ENCODE data around the gene TMC6. TPM values are rescaled to one million over a fixed set of nuclear protein-coding genes. Genes with fewer than 3 reads are reported as not detected.

The TMC6 gene
- total RNA-seq, 1 donor from 2014 or later = 151 TPM

- DNase-seq (ENCODE audit: low spot score) = no peak
Measured at GRCh38 chr17:78137392-78138203, 9.0 kb upstream of the TMC6 start.

- no peak for DNase-seq (ENCODE audit: low spot score)
Measured at GRCh38 chr17:78135858-78136500, 7.4 kb upstream of the TMC6 start.

DNA sequence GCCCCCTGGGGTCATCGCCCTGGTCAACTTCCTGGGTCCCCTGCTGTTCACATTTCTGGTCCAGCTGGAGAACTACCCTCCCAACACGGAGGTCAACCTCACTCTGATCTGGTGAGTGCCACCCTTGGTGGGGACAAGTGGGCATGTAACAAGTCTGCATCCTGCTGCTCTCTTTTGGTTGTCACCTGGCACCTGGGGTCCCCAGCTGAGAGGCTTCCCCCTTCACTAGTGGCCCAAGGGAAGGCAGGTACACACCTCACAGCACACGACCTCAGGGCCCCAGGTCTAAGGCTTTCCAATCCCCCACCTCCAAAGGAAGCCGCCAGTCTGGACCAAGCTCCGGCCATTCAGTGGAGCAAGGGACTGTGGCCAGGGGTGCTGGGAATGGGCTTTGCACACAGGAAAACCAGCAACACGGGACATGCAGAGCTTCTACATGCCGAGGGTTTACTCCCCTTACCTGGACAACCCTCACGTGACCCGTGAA is 6.4 kb upstream of the TMC6 start:
- no peak for DNase-seq (ENCODE audit: low spot score)

DNA sequence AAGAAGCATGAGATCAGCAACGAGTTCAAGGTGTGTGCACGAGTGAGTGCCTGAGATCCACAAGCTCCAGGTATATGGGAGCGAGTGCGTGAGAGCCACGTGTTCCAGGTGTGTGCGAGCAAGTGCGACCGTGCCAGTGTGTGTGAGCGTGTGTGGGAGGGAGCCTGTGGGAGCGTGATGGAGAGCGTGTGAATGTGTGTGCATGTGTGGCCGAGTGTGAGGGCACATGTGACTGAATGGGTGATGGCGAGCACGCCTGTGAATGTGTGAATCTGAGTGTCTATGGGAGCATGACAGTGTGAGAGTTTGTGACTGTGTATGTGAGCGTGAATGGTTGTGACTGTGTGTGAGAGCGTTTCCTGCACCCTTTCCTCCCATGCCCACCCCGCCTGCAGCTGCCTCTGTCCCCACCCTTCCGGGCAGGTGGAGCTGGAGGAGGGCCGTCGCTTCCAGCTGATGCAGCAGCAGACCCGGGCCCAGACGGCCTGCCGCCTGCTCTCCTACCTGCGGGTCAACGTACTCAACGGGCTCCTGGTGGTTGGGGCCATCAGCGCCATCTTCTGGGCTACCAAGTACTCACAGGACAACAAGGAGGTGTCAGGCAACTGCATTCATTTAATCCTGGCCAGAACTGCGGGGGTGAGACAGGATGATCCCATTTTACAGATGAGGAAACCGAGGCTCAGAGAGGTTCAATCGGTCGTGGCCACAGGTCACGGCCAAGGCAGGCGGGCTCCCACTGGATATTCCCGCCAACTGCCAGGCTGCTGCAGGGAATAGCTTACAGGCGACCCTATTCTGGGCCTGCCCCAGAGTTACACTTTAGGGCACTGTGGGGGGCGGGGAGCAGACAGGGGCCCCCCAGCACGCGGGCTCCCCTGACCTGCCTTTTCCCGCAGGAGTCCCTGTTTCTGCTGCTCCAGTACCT is 5.7 kb upstream of the TMC6 start:
- DNase-seq (ENCODE audit: low spot score) = no peak

GRCh38 chr17:78133179-78133951 is 4.8 kb upstream of the TMC6 start:
- no peak for DNase-seq (ENCODE audit: low spot score)

- DNase-seq (ENCODE audit: low spot score) = no peak
Measured at GRCh38 chr17:78132767-78133178, 4.2 kb upstream of the TMC6 start.

- DNase-seq (ENCODE audit: low spot score) = peak; percentile 80
Measured at GRCh38 chr17:78132084-78132676, 3.6 kb upstream of the TMC6 start.

GRCh38 chr17:78131172-78132083 is 2.9 kb upstream of the TMC6 start:
- no peak for DNase-seq (ENCODE audit: low spot score)

DNA sequence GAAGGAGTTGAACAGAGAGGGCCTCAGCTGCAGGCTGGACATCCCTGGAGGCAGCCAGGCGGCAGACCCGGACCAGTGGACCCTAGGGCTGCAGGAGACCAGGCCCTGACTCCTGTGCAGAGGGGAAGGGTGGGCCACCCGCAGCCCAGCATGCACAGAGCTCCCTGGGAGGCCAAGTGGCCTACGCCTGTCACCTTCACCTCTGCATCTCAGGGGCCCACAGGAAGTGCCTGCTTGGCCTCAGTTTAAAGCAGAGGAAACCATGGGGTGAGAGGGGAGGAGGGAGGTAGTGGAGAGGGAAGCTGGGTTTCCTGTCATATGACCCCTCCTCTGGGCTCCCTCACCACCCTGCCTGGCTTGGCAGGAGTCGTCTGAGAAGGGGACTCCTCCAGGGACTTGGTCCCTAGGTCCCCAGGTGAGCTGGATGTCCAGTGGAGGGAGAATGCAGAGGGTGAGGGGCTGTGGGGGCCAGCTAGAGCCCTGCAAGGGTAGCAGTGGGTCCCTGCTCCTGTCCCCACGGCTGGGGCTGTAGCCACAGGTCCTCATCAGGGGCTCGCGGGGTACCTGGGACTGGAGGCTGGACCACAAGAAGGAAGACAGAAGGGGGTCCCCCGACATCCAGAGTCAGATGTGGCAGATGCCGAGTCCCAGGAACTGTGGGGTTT is 2.0 kb upstream of the TMC6 start, which contains the start of gene TMC8:
Gene TMC8, plus strand, starts transcription at position 335 of the 665 bp plus-strand sequence. CDS start 818 bp downstream, outside the sequence.
- no peak for DNase-seq (ENCODE audit: low spot score)

GRCh38 chr17:78130090-78130436 is 1.5 kb upstream of the TMC6 start:
- DNase-seq (ENCODE audit: low spot score) = no peak

- no peak for DNase-seq (ENCODE audit: low spot score)
Measured at GRCh38 chr17:78129351-78130089, 965 bp upstream of the TMC6 start.

GRCh38 chr17:78127888-78128550 is 536 bp downstream of the TMC6 start:
- DNase-seq (ENCODE audit: low spot score) = no peak

DNA sequence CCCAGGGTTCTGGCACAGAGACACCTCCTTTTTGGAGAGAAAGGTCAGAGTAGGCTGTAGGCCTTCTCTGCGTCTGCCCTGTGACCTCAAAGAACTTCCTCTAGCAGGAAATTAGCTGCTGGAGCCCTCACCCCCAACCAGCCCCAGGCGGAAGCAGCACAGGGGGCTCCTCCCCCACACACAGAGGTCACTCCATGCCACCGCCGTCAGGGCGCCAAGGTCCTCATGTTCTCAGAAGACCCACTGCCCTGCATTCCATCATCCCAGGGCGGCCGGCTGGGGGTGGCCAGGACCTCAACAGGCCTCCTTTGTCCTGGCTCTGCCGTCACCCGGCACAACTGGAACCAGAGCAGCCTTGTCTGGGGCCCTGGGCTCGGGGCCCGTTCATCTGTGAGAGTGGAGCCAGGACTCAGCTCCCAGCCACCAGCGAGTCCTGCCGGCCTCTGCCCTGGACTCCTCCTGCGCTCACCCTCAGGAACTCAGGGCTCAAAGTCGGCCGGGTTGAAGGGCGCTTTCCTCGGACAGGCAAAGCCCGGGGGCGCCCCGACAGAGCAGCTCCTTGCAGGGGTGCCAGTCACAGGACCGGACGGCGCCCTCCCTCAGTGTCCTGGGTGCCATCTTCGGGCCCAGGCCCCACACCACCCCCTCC is 1.2 kb downstream of the TMC6 start:
- DNase-seq (ENCODE audit: low spot score) = no peak

DNA sequence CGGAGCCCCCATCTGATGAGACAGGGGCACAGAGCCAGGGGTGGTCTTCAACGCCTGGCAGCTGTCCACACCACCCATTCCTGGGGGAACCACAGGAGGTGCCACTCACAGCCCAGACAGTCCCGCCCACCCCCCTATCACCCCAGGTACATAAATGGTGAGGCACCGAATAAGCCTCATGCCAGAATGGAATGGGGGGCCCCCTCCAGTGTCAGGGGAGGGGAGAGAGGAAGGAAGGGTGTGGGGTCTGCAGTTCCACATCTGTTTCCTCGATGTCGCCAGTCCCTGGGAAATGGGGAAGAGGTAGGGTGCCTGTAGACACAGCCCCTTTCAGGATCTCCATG is 1.7 kb downstream of the TMC6 start:
- DNase-seq (ENCODE audit: low spot score) = no peak

DNA sequence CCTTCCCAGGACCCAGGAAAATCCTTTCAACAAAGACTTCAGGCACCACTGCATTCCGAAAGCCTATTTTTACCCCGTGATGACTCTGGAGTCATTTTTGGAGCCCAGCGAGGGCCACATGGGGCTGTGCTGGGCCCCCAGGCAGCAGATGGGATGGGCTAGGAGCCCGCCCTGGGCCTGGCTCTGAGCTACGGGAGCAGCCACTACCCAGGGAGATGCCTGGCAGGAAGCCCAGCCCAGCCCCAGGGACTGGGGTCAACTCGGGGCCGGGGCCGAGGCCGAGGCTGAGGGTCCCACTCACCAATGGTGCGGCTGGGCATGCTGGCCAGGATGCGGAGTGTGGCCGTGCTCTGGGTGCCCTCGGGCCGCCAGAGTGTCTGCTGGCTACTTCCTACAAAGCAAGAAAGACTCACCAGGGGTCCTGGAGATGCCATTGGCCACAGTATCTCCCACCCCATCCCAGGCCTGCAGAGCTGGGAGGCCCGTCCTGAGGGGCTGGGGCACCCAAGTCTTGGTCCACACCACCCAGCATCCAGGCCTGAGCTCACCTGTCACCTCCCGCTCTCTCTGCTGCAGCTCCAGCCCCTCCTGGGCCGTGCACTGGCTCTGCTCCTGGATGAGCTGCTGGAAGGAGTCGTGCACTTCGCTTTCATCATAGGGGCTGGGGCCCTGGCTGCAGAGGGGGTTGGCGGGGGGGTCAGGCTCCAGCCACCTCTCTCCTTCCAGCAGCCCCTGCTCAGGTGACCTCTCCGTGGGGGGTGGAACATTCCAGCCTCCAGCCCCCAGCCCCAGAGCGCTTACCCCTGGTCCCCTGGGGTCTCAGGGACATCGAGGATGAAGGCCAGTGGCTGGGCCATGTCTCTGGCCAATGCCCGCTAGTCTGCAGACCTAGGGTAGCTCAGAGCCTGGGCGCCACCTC is 2.3 kb downstream of the TMC6 start:
- DNase-seq (ENCODE audit: low spot score) = no peak

- DNase-seq (ENCODE audit: low spot score) = no peak
Measured at GRCh38 chr17:78125138-78125913, 3.2 kb downstream of the TMC6 start.

All from ureter (tissue), 1 donor.